Panc1 (cell line): ENCODE results near the gene FHIT. TPM values are rescaled to one million over a fixed set of nuclear protein-coding genes. Genes with fewer than 3 reads are reported as not detected.

Source experiments
- ATAC-seq: fragments of 200-7000 bp; cut with Tn5 transposase; 2 replicates; pipeline ENCODE4 v1.9.1; 2020; ENCODE audit warnings: mild to moderate bottlenecking, moderate library complexity
- BruUV-seq: library from RNA; stranded (reverse); fragments of 400-500 nt; replicated peaks from 2 replicates; lab custom pipeline; 2021; lab: Mats Ljungman, UMichigan
- CTCF ChIA-PET: fragments of 300-600 bp; sonication (Branson Sonifier 250); formaldehyde crosslinking; loops from one replicate; lab custom pipeline; 2022; ENCODE audit warnings: antibody characterized with exemption; lab: Charles Lee
- POLR2A ChIA-PET: fragments of 300-600 bp; sonication (Branson Sonifier 250); formaldehyde crosslinking; loops from one replicate; lab custom pipeline; 2022; ENCODE audit warnings: antibody characterized with exemption; lab: Charles Lee
- DNase-seq: peaks from one replicate; pipeline ENCODE4 v3.0.0-alpha.2; 2010; ENCODE audit warnings: low read depth, low spot score
- H3K27ac ChIP-seq: 2 replicates; pipeline ENCODE4 v1.5.1; 2011; ENCODE audit warnings: mild to moderate bottlenecking, low read length, inconsistent platforms
- H3K27me3 ChIP-seq: fragments of 200-500 bp; sonication (Bioruptor generic); 2 replicates; pipeline ENCODE4 v1.6.0; 2014; ENCODE audit warnings: low read length, inconsistent platforms; ENCODE audit not compliant: control insufficient read depth, insufficient read depth
- H3K36me3 ChIP-seq: fragments of 200-500 bp; sonication (Bioruptor generic); 2 replicates; pipeline ENCODE4 v1.5.1; 2014; ENCODE audit warnings: inconsistent platforms, mild to moderate bottlenecking, low read length, moderate library complexity; ENCODE audit not compliant: control insufficient read depth, insufficient read depth
- H3K4me1 ChIP-seq: 2 replicates; pipeline ENCODE4 v1.5.1; 2011; ENCODE audit warnings: inconsistent platforms, mild to moderate bottlenecking, low read length, moderate library complexity; ENCODE audit not compliant: control insufficient read depth, insufficient read depth
- H3K4me3 ChIP-seq, 2 experiments: 2 replicates each; pipeline ENCODE4 v1.5.1; 2011 to 2012; ENCODE audit warnings: low read depth in 2 of 2, low read length in 2 of 2, mild to moderate bottlenecking in 2 of 2, inconsistent platforms in 1 of 2, moderate library complexity in 1 of 2
- H3K9me3 ChIP-seq: fragments of 200-500 bp; sonication (Bioruptor generic); 2 replicates; pipeline ENCODE4 v1.5.1; 2014; ENCODE audit warnings: low read depth, mild to moderate bottlenecking, inconsistent platforms, low read length, moderate library complexity; ENCODE audit not compliant: control insufficient read depth, insufficient read depth
- CTCF ChIP-seq: fragments of 450-650 bp; IDR thresholded peaks from 2 replicates; pipeline ENCODE4 v1.5.1; 2017; ENCODE audit warnings: mild to moderate bottlenecking
- POLR2AphosphoS5 ChIP-seq: IDR thresholded peaks from 2 replicates; pipeline ENCODE4 v1.6.1; 2012; ENCODE audit warnings: mild to moderate bottlenecking, low read depth, low read length, moderate library complexity
- REST ChIP-seq, 2 experiments: IDR thresholded peaks; 2 replicates each; pipeline ENCODE4 v1.6.1; 2011 to 2012; ENCODE audit warnings: low read depth in 2 of 2, control low read depth in 1 of 2, low read length in 1 of 2, mild to moderate bottlenecking in 1 of 2, moderate library complexity in 1 of 2; ENCODE audit not compliant: insufficient read depth in 1 of 2
- SIN3A ChIP-seq: IDR thresholded peaks from 2 replicates; pipeline ENCODE4 v1.6.1; 2012; ENCODE audit warnings: low read depth, mild to moderate bottlenecking, low read length, moderate library complexity, borderline replicate concordance; ENCODE audit not compliant: insufficient read depth
- TCF7L2 ChIP-seq: IDR thresholded peaks from 2 replicates; pipeline ENCODE4 v1.6.1; 2011; ENCODE audit warnings: mild to moderate bottlenecking, low read depth, low read length, inconsistent platforms
- in situ Hi-C: cut with HindIII; loops from 2 replicates; pipeline ENCODE4 v1.10.0; 2016; ENCODE audit warnings: low sequenced_read_pairs, low pct_unique_long_range_greater_than_20kb
- intact Hi-C: fragments of 100-400 bp; cut with micrococcal nuclease; formaldehyde crosslinking; loops from one replicate; pipeline ENCODE4 v1.10.0; 2022; ENCODE audit not compliant: unreplicated experiment
- total RNA-seq: library from RNA; stranded (reverse); gene quantifications from one replicate; pipeline ENCODE4 v1.2.1, GENCODE V29; 2021; ENCODE audit not compliant: unreplicated experiment

Gene FHIT
- total RNA-seq, 1 experiment from 2014 or later: 2.2 TPM

- DNase-seq (no peak), ATAC-seq (no peak)
- Histone ChIP-seq H3K27me3 (no peaks in the 10 kb centered on the region), H3K9me3 (no peaks in the 10 kb centered on the region), H3K36me3 (no peaks in the 10 kb centered on the region), H3K27ac (no peak overlapping the region), H3K4me1 (no peaks in the 10 kb centered on the region), H3K4me3 (no peak overlapping the region)
- TF ChIP-seq TCF7L2: no peak
- no peak for TF ChIP-seq SIN3A
- TF ChIP-seq REST (IDR thresholded peaks at IDR 0.05; ENCODE audit: insufficient read depth in 1 of 2, low read depth in 2 of 2, low read length in 1 of 2): no peak
- no peak for TF ChIP-seq CTCF
- no peak for TF ChIP-seq POLR2AphosphoS5
- BruUV-seq: no TSS peak
- intact Hi-C loops (no loop called here), in situ Hi-C loops (no loop called here)
- ChIA-PET POLR2A (no interaction called here), CTCF (no interaction called here)
Observed at GRCh38 chr3:60290122-60290492, 961.1 kb downstream of the FHIT start.

- Histone ChIP-seq H3K4me3 (no peak overlapping the region), H3K36me3 (no peaks in the 10 kb centered on the region), H3K27me3 (no peaks in the 10 kb centered on the region), H3K27ac (no peak overlapping the region), H3K4me1 (no peaks in the 10 kb centered on the region), H3K9me3 (no peaks in the 10 kb centered on the region)
- CTCF ChIA-PET: no interaction called here
- DNase-seq: no peak
- POLR2A ChIA-PET: no interaction called here
- no TSS peak for BruUV-seq
- in situ Hi-C loops: no loop called here
- intact Hi-C loops: no loop called here
- ATAC-seq: no peak
- no peak for TF ChIP-seq TCF7L2
- TF ChIP-seq POLR2AphosphoS5: no peak
- TF ChIP-seq CTCF: no peak
- TF ChIP-seq SIN3A: no peak
- TF ChIP-seq REST (IDR thresholded peaks at IDR 0.05; ENCODE audit: insufficient read depth in 1 of 2, low read depth in 2 of 2, low read length in 1 of 2): no peak
Observed at GRCh38 chr3:60289341-60290121, 961.7 kb downstream of the FHIT start.
